ENCODE data around the gene DLG4.

- TF ChIP-seq CTCF (IDR thresholded peaks at IDR 0.05; ENCODE audit: borderline replicate concordance, extremely low read depth, low read length, poor library complexity, severe bottlenecking) = no peak
- no peak for TF ChIP-seq EZH2 (IDR thresholded peaks at IDR 0.05; ENCODE audit: borderline replicate concordance, low read depth, low read length, severe bottlenecking)
Measured at GRCh38 chr17:7184091-7184488, 35.5 kb downstream of the DLG4 start.
